OCI-LY3 (cell line): Measurements from ENCODE around the gene PORCN.

Experiments
- H2AFZ ChIP-seq: fragments of 200-600, 300-600 bp; shearing (Covaris generic); 2 replicates; pipeline ENCODE4 v1.6.0; 2014; ENCODE audit warnings: antibody characterized with exemption, low read depth, low read length
- H3K27ac ChIP-seq: fragments of 200-600, 300-600 bp; sonication (generic); 2 replicates; pipeline ENCODE4 v1.5.1; 2014; ENCODE audit warnings: mild to moderate bottlenecking, low read length, moderate library complexity, mixed read lengths
- H3K27me3 ChIP-seq: fragments of 200-600, 300-600 bp; sonication (generic); 2 replicates; pipeline ENCODE4 v1.6.1; 2014; ENCODE audit warnings: low read depth, low read length, mixed read lengths
- H3K36me3 ChIP-seq: fragments of 200-600, 300-600 bp; sonication (generic); replicated peaks from 2 replicates; pipeline ENCODE3; 2014; ENCODE audit warnings: low read depth, low read length, mixed read lengths
- H3K4me1 ChIP-seq: fragments of 300-600, 200-600 bp; sonication (generic); 2 replicates; pipeline ENCODE4 v1.6.1; 2014; ENCODE audit warnings: low read length, mixed read lengths
- H3K4me2 ChIP-seq: fragments of 200-600, 300-600 bp; sonication (generic); 2 replicates; pipeline ENCODE4 v1.6.1; 2014; ENCODE audit warnings: low read length, mixed read lengths
- H3K4me3 ChIP-seq: fragments of 300-600, 200-600 bp; sonication (generic); 2 replicates; pipeline ENCODE4 v1.5.1; 2014; ENCODE audit warnings: antibody characterized with exemption, mild to moderate bottlenecking, low read length, moderate library complexity
- H3K79me2 ChIP-seq: fragments of 300-600, 200-600 bp; shearing (Covaris generic); 2 replicates; pipeline ENCODE4 v1.6.1; 2014; ENCODE audit warnings: mild to moderate bottlenecking, low read length, mixed read lengths
- H3K9ac ChIP-seq: fragments of 300-600, 200-600 bp; shearing (Covaris generic); 2 replicates; pipeline ENCODE4 v1.6.0; 2014; ENCODE audit warnings: mild to moderate bottlenecking, low read length, moderate library complexity
- H3K9me3 ChIP-seq: fragments of 200-600, 300-600 bp; shearing (Covaris generic); 2 replicates; pipeline ENCODE4 v1.6.1; 2014; ENCODE audit warnings: low read length, mixed read lengths; ENCODE audit not compliant: insufficient read depth
- H4K20me1 ChIP-seq: fragments of 200-600, 300-600 bp; sonication (generic); 2 replicates; pipeline ENCODE4 v1.6.1; 2016; ENCODE audit warnings: low read length, mixed read lengths; ENCODE audit not compliant: insufficient read depth
- EZH2phosphoT487 ChIP-seq: fragments of 200-600 bp; shearing (Covaris generic); IDR thresholded peaks from 2 replicates; pipeline ENCODE4 v1.6.1; 2018; ENCODE audit warnings: antibody characterized with exemption, mixed run types, low read depth
- TF ChIP-seq, protein P1 (sequence below): fragments of 200-600, 300-600 bp; sonication (generic); IDR thresholded peaks from 2 replicates; pipeline ENCODE4 v1.5.1; 2014; ENCODE audit warnings: antibody characterized with exemption, low read length, low read depth

The PORCN gene

DNA sequence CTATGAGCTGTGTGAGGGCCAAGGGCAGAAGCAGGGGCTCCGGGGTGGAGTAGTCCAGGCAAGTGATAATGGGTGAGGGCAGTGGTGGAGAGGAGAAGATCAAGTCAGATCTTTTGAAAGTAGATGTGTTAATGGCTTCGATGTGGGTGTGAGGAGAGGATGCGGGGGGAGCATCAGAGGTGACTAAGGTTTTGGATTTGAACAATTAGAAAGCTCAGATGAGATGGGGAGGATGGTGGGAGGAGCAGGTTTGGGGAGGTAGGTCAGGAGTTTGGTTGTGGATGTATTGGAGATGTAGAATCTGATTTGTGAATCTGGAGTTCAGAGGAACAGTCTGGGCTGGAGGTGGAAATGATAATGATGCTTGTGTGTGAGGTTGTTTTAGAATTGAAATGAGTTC is 28.2 kb upstream of the PORCN start:
- peaks cover 47% of the 10 kb centered on the region for H3K79me2 ChIP-seq
- H3K4me2 ChIP-seq, result no peak overlapping the region
- TF ChIP-seq, protein P1, sequence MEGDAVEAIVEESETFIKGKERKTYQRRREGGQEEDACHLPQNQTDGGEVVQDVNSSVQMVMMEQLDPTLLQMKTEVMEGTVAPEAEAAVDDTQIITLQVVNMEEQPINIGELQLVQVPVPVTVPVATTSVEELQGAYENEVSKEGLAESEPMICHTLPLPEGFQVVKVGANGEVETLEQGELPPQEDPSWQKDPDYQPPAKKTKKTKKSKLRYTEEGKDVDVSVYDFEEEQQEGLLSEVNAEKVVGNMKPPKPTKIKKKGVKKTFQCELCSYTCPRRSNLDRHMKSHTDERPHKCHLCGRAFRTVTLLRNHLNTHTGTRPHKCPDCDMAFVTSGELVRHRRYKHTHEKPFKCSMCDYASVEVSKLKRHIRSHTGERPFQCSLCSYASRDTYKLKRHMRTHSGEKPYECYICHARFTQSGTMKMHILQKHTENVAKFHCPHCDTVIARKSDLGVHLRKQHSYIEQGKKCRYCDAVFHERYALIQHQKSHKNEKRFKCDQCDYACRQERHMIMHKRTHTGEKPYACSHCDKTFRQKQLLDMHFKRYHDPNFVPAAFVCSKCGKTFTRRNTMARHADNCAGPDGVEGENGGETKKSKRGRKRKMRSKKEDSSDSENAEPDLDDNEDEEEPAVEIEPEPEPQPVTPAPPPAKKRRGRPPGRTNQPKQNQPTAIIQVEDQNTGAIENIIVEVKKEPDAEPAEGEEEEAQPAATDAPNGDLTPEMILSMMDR, result no peak
- no peak for TF ChIP-seq EZH2phosphoT487
- H3K9ac ChIP-seq, result no peak overlapping the region
- peaks cover 10% of the 10 kb centered on the region for H3K36me3 ChIP-seq
- no peak overlapping the region for H3K4me3 ChIP-seq
- no peaks in the 10 kb centered on the region for H4K20me1 ChIP-seq
- no peak overlapping the region for H3K27ac ChIP-seq
- no peaks in the 10 kb centered on the region for H3K9me3 ChIP-seq
- H3K27me3 ChIP-seq, result no peaks in the 10 kb centered on the region
- no peak overlapping the region for H2AFZ ChIP-seq
- peaks cover 6% of the 10 kb centered on the region for H3K4me1 ChIP-seq

DNA sequence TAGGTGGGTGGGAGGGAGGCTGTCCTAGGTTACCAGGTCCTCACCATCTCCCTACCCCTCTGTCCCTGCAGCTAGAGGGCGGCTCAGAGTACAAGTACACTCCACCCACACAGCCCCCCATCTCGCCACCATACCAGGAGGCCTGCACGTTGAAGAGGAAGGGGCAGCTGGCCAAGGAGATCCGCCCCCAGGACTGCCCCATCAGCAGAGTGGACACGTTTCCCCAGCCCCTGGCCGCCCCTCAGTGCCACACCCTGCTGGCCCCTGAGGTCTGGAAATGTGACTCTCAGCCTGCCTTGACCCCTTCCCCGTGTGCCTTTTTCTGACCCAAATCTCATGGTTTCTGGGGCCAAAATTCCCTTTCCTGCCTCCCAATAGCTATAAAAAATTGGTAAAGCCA is 26.3 kb upstream of the PORCN start:
- TF ChIP-seq, protein P1, result no peak
- TF ChIP-seq EZH2phosphoT487, result no peak
- Histone ChIP-seq H3K4me3 (no peak overlapping the region), H3K36me3 (peaks cover 17% of the 10 kb centered on the region), H3K4me1 (peaks cover 2% of the 10 kb centered on the region), H3K9me3 (no peaks in the 10 kb centered on the region), H4K20me1 (no peaks in the 10 kb centered on the region), H2AFZ (no peak overlapping the region), H3K79me2 (peaks cover 27% of the 10 kb centered on the region), H3K9ac (no peak overlapping the region), H3K27me3 (no peaks in the 10 kb centered on the region), H3K27ac (no peak overlapping the region), H3K4me2 (no peak overlapping the region)

DNA sequence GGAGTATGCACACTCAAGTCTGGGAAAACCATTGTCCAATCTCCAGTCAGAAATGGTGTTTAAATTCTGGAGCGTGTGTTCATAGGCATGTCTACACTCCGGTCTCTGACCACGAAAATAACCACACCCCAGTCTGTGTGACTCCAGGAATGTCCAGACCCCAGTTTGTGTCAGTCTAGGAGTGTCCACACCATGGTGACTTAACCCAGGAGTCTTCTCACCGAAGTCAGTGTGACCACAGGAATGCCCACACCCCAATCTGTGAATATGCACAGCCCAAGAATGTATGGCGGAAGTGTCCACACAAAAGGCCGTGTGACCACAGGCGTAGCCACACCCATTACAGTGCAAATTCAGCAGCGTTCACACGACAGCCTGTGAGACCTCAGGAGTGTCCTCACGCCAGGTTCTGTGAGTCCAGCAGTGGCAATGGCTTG is 21.4 kb upstream of the PORCN start:
- H3K4me1 ChIP-seq, result no peaks in the 10 kb centered on the region
- H3K9me3 ChIP-seq, result no peaks in the 10 kb centered on the region
- H3K27ac ChIP-seq, result no peak overlapping the region
- H3K4me2 ChIP-seq, result no peak overlapping the region
- H2AFZ ChIP-seq, result no peak overlapping the region
- peaks cover 11% of the 10 kb centered on the region for H3K36me3 ChIP-seq
- H3K79me2 ChIP-seq, result no peaks in the 10 kb centered on the region
- TF ChIP-seq EZH2phosphoT487, result no peak
- TF ChIP-seq, protein P1, result no peak
- no peak overlapping the region for H3K4me3 ChIP-seq
- no peak overlapping the region for H3K9ac ChIP-seq
- H3K27me3 ChIP-seq, result no peaks in the 10 kb centered on the region
- H4K20me1 ChIP-seq, result no peaks in the 10 kb centered on the region

DNA sequence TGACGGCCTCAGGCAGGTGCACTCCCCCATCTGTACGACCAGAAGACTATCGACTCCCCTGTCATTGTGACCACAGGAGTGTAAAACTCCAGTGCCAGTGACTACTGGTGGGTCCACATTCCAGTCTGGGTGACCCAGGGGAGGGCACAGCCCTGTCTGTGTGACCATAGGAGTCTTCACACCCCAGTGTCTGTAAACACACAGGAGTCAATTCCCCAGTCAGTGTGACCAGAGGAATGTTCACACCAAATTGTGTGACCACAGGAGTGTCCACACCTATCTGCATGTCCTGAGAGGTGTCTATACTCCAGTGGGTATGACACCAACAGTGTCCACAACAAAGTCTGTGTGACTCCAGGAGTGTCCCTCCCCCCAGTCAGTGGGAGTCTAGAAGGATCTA is 20.8 kb upstream of the PORCN start:
- Histone ChIP-seq H4K20me1 (no peaks in the 10 kb centered on the region), H3K9me3 (no peaks in the 10 kb centered on the region), H3K4me2 (no peak overlapping the region), H3K9ac (no peak overlapping the region), H3K4me3 (no peak overlapping the region), H3K27ac (no peak overlapping the region), H3K27me3 (no peaks in the 10 kb centered on the region), H3K36me3 (peaks cover 11% of the 10 kb centered on the region), H2AFZ (no peak overlapping the region), H3K79me2 (no peaks in the 10 kb centered on the region), H3K4me1 (no peaks in the 10 kb centered on the region)
- TF ChIP-seq, protein P1, result no peak
- TF ChIP-seq EZH2phosphoT487, result no peak
